ENCODE data around the gene CFC1.
"Not testable (repeated sequence)": the region's sequence is repeated elsewhere in the genome, so short reads cannot be mapped to it uniquely, and the experiment has no call there.

The CFC1 gene

DNA sequence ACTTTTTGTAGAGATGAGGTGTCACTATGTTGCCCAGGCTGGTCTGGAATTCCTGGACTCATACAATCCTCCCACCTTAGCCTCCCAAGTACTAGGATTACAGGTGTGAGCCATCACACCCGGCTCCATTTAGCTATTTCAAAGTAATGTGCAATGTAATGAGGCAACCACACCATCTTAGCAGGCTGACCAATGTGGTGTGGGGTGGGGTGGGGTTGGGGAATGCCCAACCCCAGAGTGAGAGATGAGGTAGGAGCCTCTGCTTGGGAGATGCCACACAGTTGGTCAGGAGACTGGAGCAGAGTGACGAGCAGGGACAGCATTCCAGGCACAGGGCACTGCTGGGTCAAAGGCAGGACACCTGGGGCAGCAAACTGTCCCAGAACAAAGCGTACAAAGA is 51.0 kb downstream of the CFC1 start:
- not testable (repeated sequence) for H3K9me3 ChIP-seq; H3K36me3 ChIP-seq; H3K4me1 ChIP-seq; DNase-seq; H3K27me3 ChIP-seq; H3K4me3 ChIP-seq (ENCODE audit: low read depth, low read length)

DNA sequence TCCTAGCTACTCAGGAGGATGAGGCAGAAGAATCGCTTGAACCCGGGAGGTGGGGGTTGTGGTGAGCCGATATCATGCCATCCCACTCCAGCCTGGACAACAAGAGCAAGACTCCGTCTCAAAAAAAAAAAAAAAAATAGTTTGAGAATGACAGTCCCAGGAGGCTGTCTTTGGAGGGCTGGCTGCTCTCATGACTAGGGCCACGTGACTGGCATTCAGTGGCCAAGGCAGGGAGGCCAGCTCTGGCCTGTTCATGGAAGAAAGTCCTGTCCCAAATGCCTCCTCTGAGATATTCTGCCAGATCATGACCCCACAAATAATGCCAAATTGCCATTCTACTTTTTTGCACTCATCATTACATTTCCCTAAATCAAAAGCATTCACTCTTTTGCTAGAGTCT is 54.4 kb downstream of the CFC1 start:
- H3K9me3 ChIP-seq; H3K4me1 ChIP-seq; H3K27me3 ChIP-seq; DNase-seq; H3K36me3 ChIP-seq; H3K4me3 ChIP-seq (ENCODE audit: low read depth, low read length): not testable (repeated sequence)

GRCh38 chr2:130543785-130544528 is 55.4 kb downstream of the CFC1 start:
- H3K27me3 ChIP-seq; H3K36me3 ChIP-seq; H3K4me1 ChIP-seq; H3K4me3 ChIP-seq (ENCODE audit: low read depth, low read length); H3K9me3 ChIP-seq; DNase-seq: not testable (repeated sequence)

DNA sequence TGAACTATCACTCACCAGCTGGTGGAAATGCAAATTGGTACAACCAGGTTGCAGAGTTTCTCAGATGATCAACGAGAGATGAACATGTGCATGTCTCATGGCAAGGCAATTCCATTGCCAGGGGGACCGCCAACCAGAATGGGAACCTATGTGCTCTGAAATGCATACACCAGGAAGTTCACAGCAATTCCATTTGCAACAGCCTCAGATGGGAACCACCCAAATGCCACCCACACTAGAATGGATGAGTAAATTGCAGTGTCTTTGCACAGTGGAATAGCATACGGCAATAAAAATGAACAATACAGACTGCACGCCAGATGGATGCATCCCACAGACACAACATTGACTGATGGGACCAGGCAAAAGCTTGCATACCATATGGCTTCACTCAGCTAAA is 56.6 kb downstream of the CFC1 start:
- not testable (repeated sequence) for H3K4me1 ChIP-seq; DNase-seq; H3K27me3 ChIP-seq; H3K36me3 ChIP-seq; H3K9me3 ChIP-seq; H3K4me3 ChIP-seq (ENCODE audit: low read depth, low read length)
